ENCODE results near the gene PHYKPL. TPM values are rescaled to one million over a fixed set of nuclear protein-coding genes. Genes with fewer than 3 reads are reported as not detected.

PHYKPL gene
- total and polyA plus RNA-seq, 2 of the 4 experiments (the other 2 are of a cell fraction): 10.0 to 24.5 TPM

GRCh38 chr5:178237431-178238312 lies 5.1 kb upstream of the PHYKPL start (continued):
- TF ChIP-seq NFE2L2 (IDR thresholded peaks at IDR 0.05; ENCODE audit: low read depth, low read length): no peak

GRCh38 chr5:178236679-178237078 lies 4.1 kb upstream of the PHYKPL start:
- Histone ChIP-seq H3K4me1 (ENCODE audit: control insufficient read depth, insufficient read depth, low read length) (peaks cover 3% of the 10 kb centered on the region; the same call in 1 of the 2 replicates), H3K4me3 (ENCODE audit: insufficient read depth, low read depth, low read length) (no peak overlapping the region), H3K56ac (ENCODE audit: extremely low read depth, insufficient read depth, low read length) (no peak overlapping the region), H3K14ac (replicated peaks; ENCODE audit: low read depth, low read length) (no peak overlapping the region), H3K27ac (ENCODE audit: insufficient read depth, low read length) (no peak overlapping the region), H3K9me3 (ENCODE audit: control insufficient read depth, insufficient read depth, low read length) (no peaks in the 10 kb centered on the region), H2BK120ac (ENCODE audit: low read depth, low read length) (no peak overlapping the region), H3K23ac (ENCODE audit: low read depth, low read length) (no peak overlapping the region), H3K18ac (ENCODE audit: low read depth, low read length) (no peak overlapping the region), H2AK5ac (ENCODE audit: low read depth, low read length) (no peak overlapping the region), H3K9ac (ENCODE audit: low read depth, low read length) (no peak overlapping the region), H4K8ac (ENCODE audit: low read depth in 2 of 2, low read length in 2 of 2) (no peak overlapping the region), H4K91ac (ENCODE audit: insufficient read depth, low read depth, low read length) (no peak overlapping the region), H4K5ac (ENCODE audit: low read depth, low read length) (no peak overlapping the region), H3K4ac (ENCODE audit: low read depth, low read length) (no peak overlapping the region), H3K4me2 (ENCODE audit: low read depth, low read length) (no peak overlapping the region), H2BK15ac (ENCODE audit: low read depth, low read length) (no peak overlapping the region), H2AFZ (replicated peaks; ENCODE audit: low read length, poor library complexity) (no peak overlapping the region), H2BK5ac (ENCODE audit: low read depth, low read length, poor library complexity, severe bottlenecking) (no peak overlapping the region), H3K79me1 (ENCODE audit: low read depth in 1 of 2, low read length in 2 of 2) (peaks cover 3 to 4% of the 10 kb centered on the region in 2 experiments; a peak in 3 of 4 replicates), H2AK9ac (replicated peaks; ENCODE audit: low read depth, low read length, poor library complexity) (no peak overlapping the region), H4K20me1 (ENCODE audit: insufficient read depth, low read length) (no peaks in the 10 kb centered on the region), H3K9me1 (ENCODE audit: insufficient read depth, low read length) (peaks cover 7% of the 10 kb centered on the region), H3K36me3 (ENCODE audit: control insufficient read depth, insufficient read depth, low read length) (no peaks in the 10 kb centered on the region), H3K27me3 (ENCODE audit: control insufficient read depth, insufficient read depth, low read length) (no peaks in the 10 kb centered on the region), H2BK20ac (ENCODE audit: low read depth, low read length) (no peak overlapping the region)
- ChIA-PET POLR2A (ENCODE audit: unreplicated experiment) (no interaction called here), CTCF (interaction anchor here (0.6 kb wide), 1 partner anchor 1607 kb away, joined by 4 read pairs; the partner anchor contains the start of gene SNCB)
- dilution Hi-C loops (cut with HindIII; ENCODE audit: low sequenced_read_pairs, unreplicated experiment): no loop called here
- no CpG with 5 or more reads among the region's 4 CpGs for WGBS, 2 experiments (ENCODE audit: extremely low coverage in 2 of 2, insufficient read length in 1 of 2)
- no TSS peak for BruUV-seq (replicated peaks)
- intact Hi-C loops (cut with micrococcal nuclease): no loop called here
- DNase-seq (no peak), ATAC-seq (ENCODE audit: low read depth) (no peak)
- TF ChIP-seq USF2 (IDR thresholded peaks at IDR 0.05; ENCODE audit: low read depth, low read length) (peak; percentile 48), SMC3 (IDR thresholded peaks at IDR 0.05; ENCODE audit: low read depth, low read length) (no peak), RCOR1 (IDR thresholded peaks at IDR 0.05; ENCODE audit: insufficient replicate concordance, low read length) (no peak)
- in situ Hi-C loops (cut with MboI; ENCODE audit: low sequenced_read_pairs): no loop called here

All from IMR-90 (cell line).